Measurements from ENCODE around the gene BLM.

The BLM gene

DNA sequence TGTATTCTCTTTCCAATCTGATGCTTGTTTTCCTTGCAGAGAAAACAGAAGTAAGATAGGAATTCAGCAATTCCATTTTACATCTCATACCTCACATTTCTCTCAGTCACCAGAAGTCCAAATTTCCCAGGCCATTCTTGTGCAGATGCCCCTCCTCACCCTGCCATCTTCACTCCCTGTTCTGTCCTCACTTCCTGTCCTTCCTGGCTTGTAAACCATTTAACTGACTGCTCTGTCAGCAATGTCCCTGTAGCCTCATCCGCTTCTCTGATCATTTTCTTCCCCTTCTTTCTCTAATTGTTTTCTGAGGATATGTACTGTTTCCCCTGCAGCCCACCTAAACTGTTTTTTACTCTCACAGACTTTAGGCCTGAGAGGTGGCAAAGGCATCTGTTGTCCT lies 40.3 kb downstream of the BLM start:
- TF ChIP-seq, protein P1, sequence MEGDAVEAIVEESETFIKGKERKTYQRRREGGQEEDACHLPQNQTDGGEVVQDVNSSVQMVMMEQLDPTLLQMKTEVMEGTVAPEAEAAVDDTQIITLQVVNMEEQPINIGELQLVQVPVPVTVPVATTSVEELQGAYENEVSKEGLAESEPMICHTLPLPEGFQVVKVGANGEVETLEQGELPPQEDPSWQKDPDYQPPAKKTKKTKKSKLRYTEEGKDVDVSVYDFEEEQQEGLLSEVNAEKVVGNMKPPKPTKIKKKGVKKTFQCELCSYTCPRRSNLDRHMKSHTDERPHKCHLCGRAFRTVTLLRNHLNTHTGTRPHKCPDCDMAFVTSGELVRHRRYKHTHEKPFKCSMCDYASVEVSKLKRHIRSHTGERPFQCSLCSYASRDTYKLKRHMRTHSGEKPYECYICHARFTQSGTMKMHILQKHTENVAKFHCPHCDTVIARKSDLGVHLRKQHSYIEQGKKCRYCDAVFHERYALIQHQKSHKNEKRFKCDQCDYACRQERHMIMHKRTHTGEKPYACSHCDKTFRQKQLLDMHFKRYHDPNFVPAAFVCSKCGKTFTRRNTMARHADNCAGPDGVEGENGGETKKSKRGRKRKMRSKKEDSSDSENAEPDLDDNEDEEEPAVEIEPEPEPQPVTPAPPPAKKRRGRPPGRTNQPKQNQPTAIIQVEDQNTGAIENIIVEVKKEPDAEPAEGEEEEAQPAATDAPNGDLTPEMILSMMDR (conservative IDR thresholded peaks at IDR 0.05; ENCODE audit: low read depth, low read length), result no peak
- no peak for DNase-seq (ENCODE audit: low read depth)
- H3K4me3 ChIP-seq (ENCODE audit: low read length), result no peak overlapping the region

DNA sequence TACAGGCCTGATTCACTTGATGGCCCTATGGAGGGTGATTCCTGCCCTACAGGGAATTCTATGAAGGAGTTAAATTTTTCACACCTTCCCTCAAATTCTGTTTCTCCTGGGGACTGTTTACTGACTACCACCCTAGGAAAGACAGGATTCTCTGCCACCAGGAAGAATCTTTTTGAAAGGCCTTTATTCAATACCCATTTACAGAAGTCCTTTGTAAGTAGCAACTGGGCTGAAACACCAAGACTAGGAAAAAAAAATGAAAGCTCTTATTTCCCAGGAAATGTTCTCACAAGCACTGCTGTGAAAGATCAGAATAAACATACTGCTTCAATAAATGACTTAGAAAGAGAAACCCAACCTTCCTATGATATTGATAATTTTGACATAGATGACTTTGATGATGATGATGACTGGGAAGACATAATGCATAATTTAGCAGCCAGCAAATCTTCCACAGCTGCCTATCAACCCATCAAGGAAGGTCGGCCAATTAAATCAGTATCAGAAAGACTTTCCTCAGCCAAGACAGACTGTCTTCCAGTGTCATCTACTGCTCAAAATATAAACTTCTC lies 43.6 kb downstream of the BLM start:
- no peak for DNase-seq (ENCODE audit: low read depth)
- TF ChIP-seq, protein P1 (conservative IDR thresholded peaks at IDR 0.05; ENCODE audit: low read depth, low read length), result no peak
- no peak overlapping the region for H3K4me3 ChIP-seq (ENCODE audit: low read length)

DNA sequence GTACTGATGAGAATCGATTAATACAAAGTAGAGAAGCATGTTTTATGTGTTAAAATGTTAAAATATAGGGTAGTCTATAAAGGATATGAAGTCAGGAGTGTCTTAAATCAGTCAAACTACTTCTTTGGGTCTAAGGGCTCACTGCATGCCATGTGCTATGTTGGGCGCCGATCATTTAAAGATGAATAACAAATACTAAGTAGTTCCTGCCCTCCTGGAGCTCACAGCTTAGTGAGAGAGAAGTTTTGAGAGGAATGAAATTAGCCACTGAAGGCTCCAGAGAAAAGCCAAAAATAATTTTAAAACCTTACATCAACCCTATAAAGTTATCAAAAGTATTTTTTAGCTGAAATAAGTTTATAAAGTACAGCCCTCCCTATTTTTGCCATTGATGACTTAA lies 44.5 kb downstream of the BLM start:
- TF ChIP-seq, protein P1 (conservative IDR thresholded peaks at IDR 0.05; ENCODE audit: low read depth, low read length), result no peak
- DNase-seq (ENCODE audit: low read depth), result no peak
- H3K4me3 ChIP-seq (ENCODE audit: low read length), result no peak overlapping the region

DNA sequence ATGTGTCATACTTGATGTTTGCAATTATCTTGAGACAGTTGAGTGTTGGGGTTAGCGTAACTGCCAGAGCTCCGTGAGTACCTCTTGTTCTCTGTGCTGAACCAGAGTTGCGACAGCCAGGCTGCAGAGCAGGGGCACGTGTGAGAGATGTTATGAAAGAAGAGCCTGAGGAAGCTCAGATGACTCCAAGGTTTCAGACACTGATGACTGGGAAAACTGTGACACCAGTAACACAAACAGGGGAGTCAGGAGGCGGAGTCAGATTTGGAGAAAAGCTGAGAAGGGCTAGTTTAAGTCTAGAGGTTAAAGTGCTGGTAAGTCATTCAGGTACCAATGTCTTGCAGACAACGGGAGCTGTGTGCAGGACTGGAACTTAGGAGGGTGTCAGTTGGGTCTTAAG lies 45.0 kb downstream of the BLM start:
- TF ChIP-seq, protein P1 (conservative IDR thresholded peaks at IDR 0.05; ENCODE audit: low read depth, low read length), result no peak
- no peak overlapping the region for H3K4me3 ChIP-seq (ENCODE audit: low read length)
- DNase-seq (ENCODE audit: low read depth), result no peak

DNA sequence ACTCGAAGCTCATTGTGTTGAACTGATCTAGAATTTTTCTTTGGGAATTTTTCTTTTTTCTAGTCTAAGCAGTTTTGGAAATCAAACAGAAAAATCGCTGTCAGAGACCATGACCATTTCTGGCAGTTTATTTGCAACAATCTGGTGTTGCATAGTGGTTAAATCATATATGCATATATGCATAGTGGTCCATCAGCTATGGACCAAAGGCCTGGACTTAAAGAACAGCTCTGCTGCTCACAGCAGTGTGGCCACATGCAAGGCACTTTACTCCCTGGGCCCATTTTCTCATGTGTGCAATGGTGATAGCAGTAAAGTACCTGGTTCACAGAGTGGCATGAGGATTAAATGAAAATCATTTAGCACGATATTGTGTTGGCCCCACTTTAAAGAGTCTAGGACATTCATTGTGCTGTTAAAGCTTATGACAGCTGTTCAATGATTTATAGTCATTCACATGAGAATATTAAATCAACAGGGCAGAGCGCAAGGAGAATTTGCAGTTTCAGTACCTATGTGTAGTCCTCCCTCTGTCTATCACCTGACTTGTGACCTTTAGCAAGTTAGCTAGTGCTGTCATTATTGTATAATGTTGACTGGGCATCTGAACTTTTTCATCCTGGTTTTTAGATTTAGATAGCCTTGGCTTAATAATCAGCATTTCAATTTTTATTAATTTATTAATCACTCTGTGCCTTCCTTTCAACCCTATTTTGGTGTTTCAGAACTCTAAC lies 46.4 kb downstream of the BLM start:
- TF ChIP-seq, protein P1 (conservative IDR thresholded peaks at IDR 0.05; ENCODE audit: low read depth, low read length), result no peak
- no peak for DNase-seq (ENCODE audit: low read depth)
- H3K4me3 ChIP-seq (ENCODE audit: low read length), result no peak overlapping the region

DNA sequence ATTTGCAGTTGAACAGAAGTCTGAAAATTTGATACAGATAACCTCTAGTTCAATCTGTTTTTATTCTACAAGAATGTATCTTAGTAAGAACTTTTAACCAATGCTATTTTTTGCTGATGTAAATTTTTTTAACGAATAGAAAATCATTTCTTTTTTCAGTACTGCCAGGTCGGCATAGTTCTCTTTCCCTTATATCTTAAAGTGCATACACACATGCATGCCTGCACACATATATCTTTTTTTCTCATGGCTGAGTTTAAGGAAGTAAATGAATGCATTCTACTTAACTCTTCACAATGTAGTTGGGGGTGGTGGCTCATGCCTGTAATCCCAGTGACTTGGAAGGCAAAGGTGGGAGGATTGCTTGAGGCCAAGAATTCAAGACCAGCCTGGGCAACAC lies 48.4 kb downstream of the BLM start:
- no peak overlapping the region for H3K4me3 ChIP-seq (ENCODE audit: low read length)
- no peak for DNase-seq (ENCODE audit: low read depth)
- TF ChIP-seq, protein P1 (conservative IDR thresholded peaks at IDR 0.05; ENCODE audit: low read depth, low read length), result no peak

DNA sequence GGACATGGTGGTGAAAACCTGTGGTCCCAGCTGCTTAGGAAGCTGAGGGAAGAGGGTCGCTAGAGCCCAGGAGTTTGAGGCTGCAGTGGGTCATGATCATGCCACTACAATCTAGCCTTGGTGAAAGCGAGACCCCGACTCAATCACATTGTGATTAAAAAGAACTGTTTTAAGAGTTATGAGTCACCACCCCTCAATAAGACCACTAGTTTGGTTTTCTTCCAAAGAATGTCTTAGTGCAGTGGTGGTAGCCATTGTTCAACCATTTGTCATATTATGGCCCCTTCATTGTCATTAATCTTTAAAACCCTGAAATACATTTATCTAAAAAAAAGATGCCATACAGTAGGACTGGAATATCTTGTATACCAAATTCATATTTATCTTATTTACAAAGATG lies 48.8 kb downstream of the BLM start:
- DNase-seq (ENCODE audit: low read depth), result no peak
- TF ChIP-seq, protein P1 (conservative IDR thresholded peaks at IDR 0.05; ENCODE audit: low read depth, low read length), result no peak

More for the DNA sequence above, 48.8 kb downstream of the BLM start:
- no peak overlapping the region for H3K4me3 ChIP-seq (ENCODE audit: low read length)
